Brain pericyte (primary cell): Measurements from ENCODE around the gene SAMD4B.
"Not testable (repeated sequence)": the region's sequence is repeated elsewhere in the genome, so short reads cannot be mapped to it uniquely, and the experiment has no call there.

Experiments
- DNase-seq: peaks from one replicate; pipeline ENCODE4 v3.0.0-alpha.2; 2012; ENCODE audit warnings: low read depth, low spot score

SAMD4B gene

GRCh38 chr19:39314016-39314728 lies 28.0 kb upstream of the SAMD4B start:
- no peak for DNase-seq

GRCh38 chr19:39315933-39316332 lies 26.3 kb upstream of the SAMD4B start:
- DNase-seq = no peak

GRCh38 chr19:39316627-39317321 lies 25.4 kb upstream of the SAMD4B start:
- DNase-seq = no peak

GRCh38 chr19:39317476-39317875 lies 24.7 kb upstream of the SAMD4B start:
- DNase-seq = no peak

- DNase-seq = no peak
These were observed 24.1 kb upstream of the SAMD4B start for GRCh38 chr19:39318071-39318470.

- DNase-seq = no peak
These were observed 23.5 kb upstream of the SAMD4B start for GRCh38 chr19:39318690-39319089.

- no peak for DNase-seq
These were observed 22.9 kb upstream of the SAMD4B start for GRCh38 chr19:39319098-39319891.

GRCh38 chr19:39319892-39320248 lies 22.4 kb upstream of the SAMD4B start:
- DNase-seq = no peak

GRCh38 chr19:39321117-39321831 lies 20.9 kb upstream of the SAMD4B start:
- DNase-seq = no peak

GRCh38 chr19:39321832-39322176 lies 20.4 kb upstream of the SAMD4B start:
- no peak for DNase-seq

GRCh38 chr19:39324242-39324842 lies 17.9 kb upstream of the SAMD4B start:
- no peak for DNase-seq

GRCh38 chr19:39325778-39326665 lies 16.2 kb upstream of the SAMD4B start:
- no peak for DNase-seq

GRCh38 chr19:39327363-39328045 lies 14.7 kb upstream of the SAMD4B start:
- DNase-seq = no peak

GRCh38 chr19:39328046-39328705 lies 14.0 kb upstream of the SAMD4B start:
- no peak for DNase-seq

- DNase-seq = no peak
These were observed 12.3 kb upstream of the SAMD4B start for GRCh38 chr19:39329948-39330347.

GRCh38 chr19:39332293-39332692 lies 9.9 kb upstream of the SAMD4B start:
- DNase-seq = no peak

GRCh38 chr19:39332738-39333137 lies 9.5 kb upstream of the SAMD4B start:
- not testable (repeated sequence) for DNase-seq

- no peak for DNase-seq
These were observed 8.7 kb upstream of the SAMD4B start for GRCh38 chr19:39333507-39333906.

- DNase-seq = no peak
These were observed 7.7 kb upstream of the SAMD4B start for GRCh38 chr19:39334444-39334976.
